Endothelial cell of umbilical vein (primary cell): Measurements from ENCODE around the gene ADAM22. TPM values are rescaled to one million over a fixed set of nuclear protein-coding genes. Genes with fewer than 3 reads are reported as not detected.

Source experiments
- BruUV-seq: library from RNA; stranded (reverse); fragments of 400-500 nt; replicated peaks from 2 replicates; lab custom pipeline; 2021; lab: Mats Ljungman, UMichigan
- CTCF ChIA-PET: fragments of 300-600, 350-600 bp; sonication (Branson Sonifier 250); formaldehyde crosslinking; loops from one replicate; lab custom pipeline; 2021; ENCODE audit warnings: antibody characterized with exemption, inconsistent platforms; lab: Charles Lee
- POLR2A ChIA-PET: fragments of 300-600, 350-600 bp; sonication (Branson Sonifier 250); formaldehyde crosslinking; loops from one replicate; lab custom pipeline; 2021; ENCODE audit warnings: antibody characterized with exemption, inconsistent platforms; lab: Charles Lee
- DNase-seq: peaks from one replicate; pipeline ENCODE4 v3.0.0-alpha.2; 2011; ENCODE audit warnings: low read depth, low spot score
- FAIRE-seq: peaks from 2 replicates; lab custom pipeline; 2011; peaks lifted over from hg19 to GRCh38; lab: Jason Lieb, UNC
- H2AFZ ChIP-seq: 2 replicates; pipeline ENCODE4 v1.6.0; 2012; ENCODE audit warnings: low read depth, low read length, control low read depth, inconsistent platforms
- H3K27ac ChIP-seq: 2 replicates; pipeline ENCODE4 v1.5.1; 2011; ENCODE audit warnings: low read depth, mild to moderate bottlenecking, control low read depth, low read length, moderate library complexity; ENCODE audit not compliant: insufficient read depth
- H3K27me3 ChIP-seq, 2 experiments: 2 replicates each; pipeline versions ENCODE4 v1.6.0 to v1.6.1; 2011; ENCODE audit warnings: low read length in 2 of 2, mixed read lengths in 1 of 2; ENCODE audit not compliant: control insufficient read depth in 2 of 2, insufficient read depth in 2 of 2
- H3K36me3 ChIP-seq, 2 experiments: 2 replicates in 1 of 2; 3 replicates in 1 of 2; pipeline ENCODE4 v1.5.1; 2011; ENCODE audit warnings: low read length in 2 of 2, mild to moderate bottlenecking in 1 of 2, moderate library complexity in 1 of 2; ENCODE audit not compliant: control insufficient read depth in 2 of 2, insufficient read depth in 2 of 2; ENCODE audit errors: extremely low read depth in 1 of 2
- H3K4me1 ChIP-seq: 3 replicates; pipeline ENCODE4 v1.5.1; 2011; ENCODE audit warnings: mild to moderate bottlenecking, low read length; ENCODE audit not compliant: control insufficient read depth, insufficient read depth; ENCODE audit errors: extremely low read depth
- H3K4me2 ChIP-seq: 2 replicates; pipeline ENCODE4 v1.6.1; 2011; ENCODE audit warnings: low read length, control low read depth, mixed read lengths; ENCODE audit not compliant: insufficient read depth
- H3K4me3 ChIP-seq, 3 experiments: fragments of 200-600 bp in 1 of 3; sonication (generic), shearing (Covaris generic) in 1 of 3; replicated peaks in 1 of 3; 2 replicates each; pipeline ENCODE4 v1.5.1; 2011 to 2016; ENCODE audit warnings: control low read depth in 3 of 3, low read length in 3 of 3, mild to moderate bottlenecking in 2 of 3, inconsistent platforms in 1 of 3, low read depth in 1 of 3, moderate library complexity in 1 of 3; ENCODE audit not compliant: insufficient read depth in 1 of 3
- H3K79me2 ChIP-seq: 2 replicates; pipeline ENCODE4 v1.6.0; 2012; ENCODE audit warnings: low read length, inconsistent platforms; ENCODE audit not compliant: control insufficient read depth, insufficient read depth
- H3K9ac ChIP-seq: replicated peaks from 2 replicates; pipeline ENCODE3; 2011; ENCODE audit warnings: low read length, control low read depth; ENCODE audit not compliant: insufficient read depth; ENCODE audit errors: extremely low read depth
- H3K9me1 ChIP-seq: replicated peaks from 3 replicates; pipeline ENCODE4 v1.6.0; 2011; ENCODE audit warnings: mild to moderate bottlenecking, low read length; ENCODE audit not compliant: control insufficient read depth, insufficient read depth; ENCODE audit errors: extremely low read depth
- H3K9me3 ChIP-seq: replicated peaks from 2 replicates; pipeline ENCODE4 v1.5.1; 2012; ENCODE audit warnings: low read length, inconsistent platforms; ENCODE audit not compliant: control insufficient read depth, insufficient read depth
- H4K20me1 ChIP-seq: replicated peaks from 2 replicates; pipeline ENCODE3; 2011; ENCODE audit warnings: mild to moderate bottlenecking, low read length; ENCODE audit not compliant: control insufficient read depth, insufficient read depth; ENCODE audit errors: extremely low read depth
- EZH2 ChIP-seq: IDR thresholded peaks from 2 replicates; pipeline ENCODE4 v1.6.1; 2012; ENCODE audit warnings: borderline replicate concordance, low read depth, mild to moderate bottlenecking, moderate library complexity, low read length, inconsistent platforms; ENCODE audit not compliant: severe bottlenecking
- FOS ChIP-seq: IDR thresholded peaks from 2 replicates; pipeline ENCODE4 v1.6.1; 2011; ENCODE audit warnings: mild to moderate bottlenecking, low read length, moderate library complexity, borderline replicate concordance; ENCODE audit not compliant: insufficient read depth
- GATA2 ChIP-seq: IDR thresholded peaks from 2 replicates; pipeline ENCODE4 v1.7.0; 2011; ENCODE audit warnings: low read depth, mild to moderate bottlenecking, moderate library complexity, mixed read lengths, low read length; ENCODE audit not compliant: insufficient read length, insufficient read depth
- JUN ChIP-seq: IDR thresholded peaks from 2 replicates; pipeline ENCODE4 v1.6.1; 2011; ENCODE audit warnings: borderline replicate concordance, low read depth; ENCODE audit not compliant: insufficient read length, insufficient read depth
- MYC ChIP-seq: IDR thresholded peaks from one replicate; pipeline ENCODE4 v1.6.1; 2011; ENCODE audit warnings: mild to moderate bottlenecking, low read depth, low read length
- POLR2A ChIP-seq: IDR thresholded peaks from 2 replicates; pipeline ENCODE4 v1.6.1; 2012; ENCODE audit warnings: low read depth, mild to moderate bottlenecking, control low read depth, low read length
- POLR2AphosphoS5 ChIP-seq: IDR thresholded peaks from 2 replicates; pipeline ENCODE4 v1.6.1; 2012; ENCODE audit warnings: low read depth, mild to moderate bottlenecking, control low read depth, low read length, moderate library complexity; ENCODE audit not compliant: insufficient read depth
- dilution Hi-C: fragments of 300-500 bp; cut with MboI; formaldehyde crosslinking; loops from one replicate; pipeline ENCODE4 v1.15.0; 2019; ENCODE audit warnings: low sequenced_read_pairs; ENCODE audit not compliant: extremely low pct_ligation_motif_present
- intact Hi-C: fragments of 100-400 bp; cut with micrococcal nuclease; formaldehyde crosslinking; loops from one replicate; pipeline ENCODE4 v1.10.0; 2022
- polyA plus RNA-seq, 4 experiments: library from polyadenylated mRNA; depleted of rRNA in 3 of 4; stranded (reverse) in 3 of 4; unstranded in 1 of 4; fragments of >200 nt; gene quantifications; 2 replicates each; pipeline versions ENCODE4 v1.2.1 to v1.2.3, GENCODE V29; 2011 to 2012; ENCODE audit warnings: missing spikeins in 1 of 4
- total RNA-seq: library from RNA; stranded (reverse); gene quantifications from 2 replicates; pipeline ENCODE4 v1.2.3, GENCODE V29; 2021
- TF ChIP-seq, protein P1 (sequence below), 2 donors: IDR thresholded peaks; 1 replicate in 1 of 2; 2 replicates in 1 of 2; pipeline ENCODE4 v1.5.1; 2011; ENCODE audit warnings: low read length in 2 of 2, mild to moderate bottlenecking in 2 of 2, moderate library complexity in 2 of 2, control low read depth in 1 of 2, inconsistent platforms in 1 of 2, low read depth in 1 of 2; ENCODE audit not compliant: insufficient read depth in 1 of 2; ENCODE audit errors: extremely low read depth in 1 of 2
- TF ChIP-seq, protein P2 (sequence below): IDR thresholded peaks from 2 replicates; pipeline ENCODE4 v1.6.1; 2011; ENCODE audit not compliant: insufficient read depth, insufficient read length

ADAM22 gene
- total and polyA plus RNA-seq, 2 donors (not counting 3 experiments of a cell fraction or from before 2014, with no cell fraction given), result 0.33 to 0.53 TPM

DNA sequence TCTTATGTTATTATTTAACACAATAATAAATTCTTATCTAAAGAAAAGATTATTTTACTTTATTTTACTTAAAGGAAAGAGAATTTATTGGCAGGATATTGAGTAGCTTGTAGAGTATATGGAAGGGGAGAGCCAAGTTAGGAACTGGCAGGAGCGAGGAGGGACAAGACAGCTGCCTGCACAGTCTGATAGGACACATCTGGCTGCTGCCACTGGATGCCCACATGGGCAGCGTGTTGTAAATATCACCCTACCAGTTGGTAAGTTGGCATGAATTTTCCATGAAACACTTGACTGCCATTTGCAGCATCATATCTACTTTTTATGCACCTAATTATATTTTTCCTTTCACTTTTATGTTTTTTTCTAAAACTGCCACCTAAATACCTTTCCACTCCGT lies 266.2 kb downstream of the ADAM22 start:
- BruUV-seq, result no TSS peak

DNA sequence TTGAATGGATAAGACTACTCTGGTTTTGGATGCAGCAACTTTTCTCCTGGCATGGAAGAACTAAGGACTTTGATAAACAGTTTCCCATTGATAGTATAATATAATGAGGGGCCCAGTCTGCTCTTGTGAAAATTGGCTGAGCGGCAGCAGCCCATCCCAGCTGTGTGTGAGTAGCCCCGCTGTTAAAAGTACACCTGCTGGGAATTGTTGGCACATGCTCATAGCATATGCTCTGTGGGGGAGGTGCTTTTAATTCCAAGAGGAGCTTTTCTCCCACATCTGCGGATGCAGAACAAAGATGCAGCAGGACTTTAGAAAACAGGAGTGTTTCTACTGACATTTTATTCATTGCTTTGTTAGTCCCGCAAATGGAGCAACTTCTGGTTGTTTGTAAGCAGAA lies 266.7 kb downstream of the ADAM22 start:
- FAIRE-seq (no peak), DNase-seq (no peak)
- Histone ChIP-seq H3K27ac (no peak overlapping the region), H3K27me3 (no peaks in the 10 kb centered on the region), H2AFZ (no peak overlapping the region), H3K36me3 (peaks cover 4 to 13% of the 10 kb centered on the region in 2 experiments), H4K20me1 (no peaks in the 10 kb centered on the region), H3K4me1 (no peaks in the 10 kb centered on the region), H3K9ac (no peak overlapping the region), H3K4me2 (no peak overlapping the region), H3K79me2 (no peaks in the 10 kb centered on the region), H3K4me3 (no peak overlapping the region), H3K9me3 (no peaks in the 10 kb centered on the region), H3K9me1 (no peaks in the 10 kb centered on the region)
- intact Hi-C loops, result no loop called here
- TF ChIP-seq POLR2A, result no peak
- no peak for TF ChIP-seq JUN
- TF ChIP-seq, protein P1, sequence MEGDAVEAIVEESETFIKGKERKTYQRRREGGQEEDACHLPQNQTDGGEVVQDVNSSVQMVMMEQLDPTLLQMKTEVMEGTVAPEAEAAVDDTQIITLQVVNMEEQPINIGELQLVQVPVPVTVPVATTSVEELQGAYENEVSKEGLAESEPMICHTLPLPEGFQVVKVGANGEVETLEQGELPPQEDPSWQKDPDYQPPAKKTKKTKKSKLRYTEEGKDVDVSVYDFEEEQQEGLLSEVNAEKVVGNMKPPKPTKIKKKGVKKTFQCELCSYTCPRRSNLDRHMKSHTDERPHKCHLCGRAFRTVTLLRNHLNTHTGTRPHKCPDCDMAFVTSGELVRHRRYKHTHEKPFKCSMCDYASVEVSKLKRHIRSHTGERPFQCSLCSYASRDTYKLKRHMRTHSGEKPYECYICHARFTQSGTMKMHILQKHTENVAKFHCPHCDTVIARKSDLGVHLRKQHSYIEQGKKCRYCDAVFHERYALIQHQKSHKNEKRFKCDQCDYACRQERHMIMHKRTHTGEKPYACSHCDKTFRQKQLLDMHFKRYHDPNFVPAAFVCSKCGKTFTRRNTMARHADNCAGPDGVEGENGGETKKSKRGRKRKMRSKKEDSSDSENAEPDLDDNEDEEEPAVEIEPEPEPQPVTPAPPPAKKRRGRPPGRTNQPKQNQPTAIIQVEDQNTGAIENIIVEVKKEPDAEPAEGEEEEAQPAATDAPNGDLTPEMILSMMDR (IDR thresholded peaks at IDR 0.05; ENCODE audit: extremely low read depth in 1 of 2, insufficient read depth in 1 of 2, low read depth in 1 of 2, low read length in 2 of 2), result no peak
- no peak for TF ChIP-seq EZH2
- no peak for TF ChIP-seq MYC
- TF ChIP-seq, protein P2, sequence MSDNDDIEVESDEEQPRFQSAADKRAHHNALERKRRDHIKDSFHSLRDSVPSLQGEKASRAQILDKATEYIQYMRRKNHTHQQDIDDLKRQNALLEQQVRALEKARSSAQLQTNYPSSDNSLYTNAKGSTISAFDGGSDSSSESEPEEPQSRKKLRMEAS, result no peak
- no peak for TF ChIP-seq POLR2AphosphoS5
- TF ChIP-seq FOS, result no peak
- TF ChIP-seq GATA2, result no peak
- POLR2A ChIA-PET, result no interaction called here
- CTCF ChIA-PET, result interaction anchor here (1.3 kb wide), 1 partner anchor 19 kb away, joined by 4 read pairs; the partner anchor contains the start of gene SRI
- dilution Hi-C loops, result no loop called here
- no TSS peak for BruUV-seq

More for the DNA sequence above, 266.2 kb downstream of the ADAM22 start:
- Histone ChIP-seq H3K9me3 (no peaks in the 10 kb centered on the region), H3K79me2 (no peaks in the 10 kb centered on the region), H4K20me1 (no peaks in the 10 kb centered on the region), H3K4me2 (no peak overlapping the region), H3K9me1 (no peaks in the 10 kb centered on the region), H3K36me3 (peaks cover 4 to 13% of the 10 kb centered on the region in 2 experiments), H3K27me3 (no peaks in the 10 kb centered on the region), H3K9ac (no peak overlapping the region), H3K27ac (no peak overlapping the region), H3K4me1 (no peaks in the 10 kb centered on the region), H2AFZ (no peak overlapping the region), H3K4me3 (no peak overlapping the region)
- DNase-seq (no peak), FAIRE-seq (no peak)
- ChIA-PET CTCF (no interaction called here), POLR2A (no interaction called here)
- TF ChIP-seq POLR2A (no peak), POLR2AphosphoS5 (no peak), JUN (no peak), GATA2 (no peak), FOS (no peak)
- dilution Hi-C loops (no loop called here), intact Hi-C loops (no loop called here)
